OCI-LY1 (cell line): ENCODE data around the gene IFT88.

Experiments used
- H2AFZ ChIP-seq: fragments of 200-600 bp; sonication (generic), shearing (Covaris generic); 2 replicates; pipeline ENCODE4 v1.6.0; 2014; ENCODE audit warnings: antibody characterized with exemption, mild to moderate bottlenecking, low read length
- H3F3A ChIP-seq: fragments of 200-600 bp; sonication (generic), shearing (Covaris generic); 2 replicates; pipeline ENCODE4 v1.6.0; 2014; ENCODE audit warnings: mild to moderate bottlenecking, antibody characterized with exemption, low read length, moderate library complexity; ENCODE audit not compliant: insufficient read depth
- H3K27ac ChIP-seq: fragments of 200-600 bp; sonication (generic); 2 replicates; pipeline ENCODE4 v1.5.1; 2014; ENCODE audit warnings: low read length, mixed run types, mild to moderate bottlenecking, low read depth; ENCODE audit not compliant: poor library complexity, severe bottlenecking
- H3K27me3 ChIP-seq: fragments of 200-600 bp; sonication (generic); 2 replicates; pipeline ENCODE4 v1.6.0; 2014; ENCODE audit warnings: antibody characterized with exemption, mild to moderate bottlenecking, low read length, moderate library complexity; ENCODE audit not compliant: insufficient read depth
- H3K36me3 ChIP-seq: fragments of 200-600 bp; sonication (generic); 2 replicates; pipeline ENCODE4 v1.6.1; 2014; ENCODE audit warnings: mild to moderate bottlenecking, antibody characterized with exemption, low read length, moderate library complexity, mixed read lengths; ENCODE audit not compliant: insufficient read depth
- H3K4me1 ChIP-seq: fragments of 200-600 bp; sonication (generic); 2 replicates; pipeline ENCODE4 v1.5.1; 2014; ENCODE audit warnings: mild to moderate bottlenecking, low read length, moderate library complexity; ENCODE audit not compliant: insufficient read depth, severe bottlenecking
- H3K4me2 ChIP-seq: fragments of 200-600 bp; sonication (generic), shearing (Covaris generic); 2 replicates; pipeline ENCODE4 v1.6.1; 2014; ENCODE audit warnings: low read length
- H3K4me3 ChIP-seq: fragments of 200-600 bp; sonication (generic); 2 replicates; pipeline ENCODE4 v1.5.1; 2014; ENCODE audit warnings: low read length, low read depth, mild to moderate bottlenecking, mixed read lengths; ENCODE audit not compliant: poor library complexity, severe bottlenecking
- H3K79me2 ChIP-seq: fragments of 200-600 bp; shearing (Covaris generic); 2 replicates; pipeline ENCODE4 v1.6.1; 2016; ENCODE audit warnings: mixed run types, low read length, mixed read lengths; ENCODE audit not compliant: insufficient read depth
- H3K9ac ChIP-seq: fragments of 200-600 bp; sonication (generic), shearing (Covaris generic); 2 replicates; pipeline ENCODE4 v1.6.1; 2014; ENCODE audit warnings: mild to moderate bottlenecking, low read length, mixed read lengths
- H3K9me2 ChIP-seq: fragments of 200-600 bp; sonication (generic), shearing (Covaris generic); 2 replicates; pipeline ENCODE4 v1.6.1; 2014; ENCODE audit warnings: low read depth, mild to moderate bottlenecking, low read length, mixed read lengths
- H3K9me3 ChIP-seq: fragments of 200-600 bp; shearing (Covaris generic); 2 replicates; pipeline ENCODE4 v1.6.1; 2014; ENCODE audit warnings: low read length, mixed read lengths
- H4K20me1 ChIP-seq: fragments of 200-600 bp; sonication (generic), shearing (Covaris generic); 2 replicates; pipeline ENCODE4 v1.6.0; 2016; ENCODE audit warnings: mild to moderate bottlenecking, low read length; ENCODE audit not compliant: insufficient read depth
- EZH2 ChIP-seq: fragments of 200-600 bp; sonication (generic), shearing (Covaris generic); IDR thresholded peaks from 2 replicates; pipeline ENCODE4 v1.8.0; 2017; ENCODE audit warnings: borderline replicate concordance, mixed run types, mild to moderate bottlenecking, antibody characterized with exemption, low read length, moderate library complexity, mixed read lengths
- TF ChIP-seq, protein P1 (sequence below): fragments of 200-600 bp; sonication (generic), shearing (Covaris generic); IDR thresholded peaks from 2 replicates; pipeline ENCODE4 v1.5.1; 2017; ENCODE audit warnings: mild to moderate bottlenecking, antibody characterized with exemption, low read length, moderate library complexity, mixed read lengths

IFT88 gene

DNA sequence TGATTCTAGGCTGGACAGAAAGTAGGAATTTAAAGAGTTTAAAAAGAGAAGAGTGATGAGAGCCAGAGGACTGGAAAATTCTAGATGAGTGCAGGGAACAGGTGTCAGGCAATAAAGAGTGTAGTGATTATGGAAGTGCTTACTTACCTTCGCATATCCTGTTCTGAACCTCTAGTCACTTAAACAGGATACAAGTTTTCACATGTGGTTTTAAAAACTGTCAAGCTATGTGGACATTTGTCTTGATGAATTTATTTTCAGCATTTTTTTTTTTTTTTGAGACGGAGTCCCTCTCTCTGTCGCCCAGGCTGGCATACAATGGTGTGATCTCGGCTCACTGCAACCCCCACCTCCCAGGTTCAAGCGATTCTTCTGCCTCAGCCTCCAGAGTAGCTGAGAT is 102.2 kb downstream of the IFT88 start:
- Histone ChIP-seq H3K79me2 (no peaks in the 10 kb centered on the region), H4K20me1 (no peaks in the 10 kb centered on the region), H2AFZ (no peak overlapping the region), H3K4me3 (no peak overlapping the region), H3K4me1 (no peaks in the 10 kb centered on the region), H3K27ac (no peak overlapping the region), H3F3A (no peaks in the 10 kb centered on the region), H3K27me3 (no peaks in the 10 kb centered on the region), H3K36me3 (no peaks in the 10 kb centered on the region), H3K9ac (no peak overlapping the region), H3K4me2 (no peak overlapping the region), H3K9me2 (no peaks in the 10 kb centered on the region), H3K9me3 (no peaks in the 10 kb centered on the region)
- TF ChIP-seq, protein P1, sequence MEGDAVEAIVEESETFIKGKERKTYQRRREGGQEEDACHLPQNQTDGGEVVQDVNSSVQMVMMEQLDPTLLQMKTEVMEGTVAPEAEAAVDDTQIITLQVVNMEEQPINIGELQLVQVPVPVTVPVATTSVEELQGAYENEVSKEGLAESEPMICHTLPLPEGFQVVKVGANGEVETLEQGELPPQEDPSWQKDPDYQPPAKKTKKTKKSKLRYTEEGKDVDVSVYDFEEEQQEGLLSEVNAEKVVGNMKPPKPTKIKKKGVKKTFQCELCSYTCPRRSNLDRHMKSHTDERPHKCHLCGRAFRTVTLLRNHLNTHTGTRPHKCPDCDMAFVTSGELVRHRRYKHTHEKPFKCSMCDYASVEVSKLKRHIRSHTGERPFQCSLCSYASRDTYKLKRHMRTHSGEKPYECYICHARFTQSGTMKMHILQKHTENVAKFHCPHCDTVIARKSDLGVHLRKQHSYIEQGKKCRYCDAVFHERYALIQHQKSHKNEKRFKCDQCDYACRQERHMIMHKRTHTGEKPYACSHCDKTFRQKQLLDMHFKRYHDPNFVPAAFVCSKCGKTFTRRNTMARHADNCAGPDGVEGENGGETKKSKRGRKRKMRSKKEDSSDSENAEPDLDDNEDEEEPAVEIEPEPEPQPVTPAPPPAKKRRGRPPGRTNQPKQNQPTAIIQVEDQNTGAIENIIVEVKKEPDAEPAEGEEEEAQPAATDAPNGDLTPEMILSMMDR, result no peak

DNA sequence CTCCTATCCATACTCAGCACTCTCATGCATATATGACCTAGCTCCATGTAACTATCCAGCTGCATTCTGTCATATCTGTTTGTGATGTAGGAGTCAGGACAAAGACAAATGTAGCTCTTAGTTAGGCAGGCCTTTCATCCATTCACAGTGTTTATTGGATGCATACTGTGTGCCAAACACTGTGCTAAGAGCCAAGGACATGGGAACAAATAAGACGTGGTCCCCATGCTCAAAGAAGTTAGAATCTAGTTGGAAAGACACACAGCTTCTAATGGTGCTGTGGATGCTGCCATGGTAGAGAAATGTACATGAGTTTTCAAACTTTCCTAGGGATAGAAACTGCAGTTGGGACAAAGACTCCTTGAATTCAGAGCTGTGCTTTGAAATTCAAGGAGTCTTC is 104.8 kb downstream of the IFT88 start:
- Histone ChIP-seq H3K4me1 (no peaks in the 10 kb centered on the region), H3K27me3 (no peaks in the 10 kb centered on the region), H3K4me3 (no peak overlapping the region), H2AFZ (no peak overlapping the region), H3K27ac (no peak overlapping the region), H3K4me2 (no peak overlapping the region), H3F3A (no peaks in the 10 kb centered on the region), H3K79me2 (no peaks in the 10 kb centered on the region), H3K9ac (no peak overlapping the region), H3K9me2 (no peaks in the 10 kb centered on the region), H3K9me3 (no peaks in the 10 kb centered on the region), H4K20me1 (no peaks in the 10 kb centered on the region), H3K36me3 (no peaks in the 10 kb centered on the region)
- TF ChIP-seq, protein P1, result no peak
- no peak for TF ChIP-seq EZH2

DNA sequence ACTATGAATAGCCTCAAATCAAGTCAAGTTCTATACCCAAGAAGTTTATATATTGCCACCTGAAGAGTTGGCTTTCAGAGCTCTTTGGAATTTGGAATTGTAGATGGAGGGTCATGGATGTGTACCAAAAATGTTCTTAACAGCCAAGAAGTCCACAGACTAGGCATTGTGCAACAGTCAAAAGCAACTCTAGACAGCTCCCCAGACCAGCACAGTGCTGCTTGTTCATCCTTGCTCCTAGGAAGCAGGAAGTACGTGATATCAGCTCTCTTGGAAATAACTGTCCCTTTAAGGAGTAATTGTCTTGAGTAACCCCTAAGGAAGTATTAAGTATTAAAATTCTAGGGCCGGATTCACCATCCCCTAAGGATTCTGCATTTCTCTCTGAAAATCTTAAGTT is 105.8 kb downstream of the IFT88 start:
- H3K4me1 ChIP-seq, result no peaks in the 10 kb centered on the region
- no peaks in the 10 kb centered on the region for H3K9me3 ChIP-seq
- H3K27me3 ChIP-seq, result no peaks in the 10 kb centered on the region
- no peaks in the 10 kb centered on the region for H3F3A ChIP-seq
- H3K4me3 ChIP-seq, result no peak overlapping the region
- no peak overlapping the region for H3K27ac ChIP-seq
- no peak overlapping the region for H2AFZ ChIP-seq
- H4K20me1 ChIP-seq, result no peaks in the 10 kb centered on the region
- no peak overlapping the region for H3K9ac ChIP-seq
- no peak overlapping the region for H3K4me2 ChIP-seq
- no peaks in the 10 kb centered on the region for H3K9me2 ChIP-seq
- TF ChIP-seq, protein P1, result no peak
- TF ChIP-seq EZH2, result no peak
- H3K36me3 ChIP-seq, result no peaks in the 10 kb centered on the region
- no peaks in the 10 kb centered on the region for H3K79me2 ChIP-seq
